ENCODE data around the gene IFRD1.
A peak's percentile ranks its signal among the peaks of the same experiment; 100 is the strongest.

The IFRD1 gene

GRCh38 chr7:112448891-112449290, 1.4 kb upstream of the IFRD1 start:
- H3K9me2 ChIP-seq (replicated peaks; ENCODE audit: insufficient read depth, low read length): no peaks in the 10 kb centered on the region
- peaks cover 31% of the 10 kb centered on the region for H3K79me2 ChIP-seq (ENCODE audit: insufficient read depth, low read length)
- peak overlapping the region; percentile 67 for H3K4me2 ChIP-seq (ENCODE audit: low read depth, low read length, poor library complexity, severe bottlenecking)
- H2AFZ ChIP-seq (ENCODE audit: low read depth, low read length, severe bottlenecking): no peak overlapping the region
- H3K36me3 ChIP-seq (ENCODE audit: low read length): no peaks in the 10 kb centered on the region
- H3K9me3 ChIP-seq (ENCODE audit: insufficient read depth, low read length): no peaks in the 10 kb centered on the region
- H3K9ac ChIP-seq (ENCODE audit: low read length): no peak overlapping the region
- no peak overlapping the region for H3K27ac ChIP-seq (ENCODE audit: low read depth, low read length)
- H4K20me1 ChIP-seq (ENCODE audit: low read depth, low read length): peaks cover 13% of the 10 kb centered on the region; the same call in 1 of the 2 replicates
- no peak for TF ChIP-seq CTCF (IDR thresholded peaks at IDR 0.05; ENCODE audit: insufficient read depth, low read length, poor library complexity, severe bottlenecking)
- no peak for TF ChIP-seq EZH2phosphoT487 (conservative IDR thresholded peaks at IDR 0.05; ENCODE audit: low read length)
- H3F3A ChIP-seq (ENCODE audit: insufficient read depth): no peaks in the 10 kb centered on the region
- no peak overlapping the region for H3K4me3 ChIP-seq (ENCODE audit: insufficient read depth, low read length, poor library complexity, severe bottlenecking)
- no peaks in the 10 kb centered on the region for H3K27me3 ChIP-seq (ENCODE audit: low read length)

- no peaks in the 10 kb centered on the region for H3F3A ChIP-seq (ENCODE audit: insufficient read depth)
- H3K36me3 ChIP-seq (ENCODE audit: low read length): no peaks in the 10 kb centered on the region
- H3K9ac ChIP-seq (ENCODE audit: low read length): peak overlapping the region; percentile 90
- peaks cover 36% of the 10 kb centered on the region for H3K79me2 ChIP-seq (ENCODE audit: insufficient read depth, low read length)
- H3K9me3 ChIP-seq (ENCODE audit: insufficient read depth, low read length): no peaks in the 10 kb centered on the region
- no peaks in the 10 kb centered on the region for H3K9me2 ChIP-seq (replicated peaks; ENCODE audit: insufficient read depth, low read length)
- no peak overlapping the region for H3K27ac ChIP-seq (ENCODE audit: low read depth, low read length)
- no peaks in the 10 kb centered on the region for H3K27me3 ChIP-seq (ENCODE audit: low read length)
- peaks cover 14% of the 10 kb centered on the region; the same call in 1 of the 2 replicates for H4K20me1 ChIP-seq (ENCODE audit: low read depth, low read length)
- TF ChIP-seq EZH2phosphoT487 (conservative IDR thresholded peaks at IDR 0.05; ENCODE audit: low read length) (no peak), CTCF (IDR thresholded peaks at IDR 0.05; ENCODE audit: insufficient read depth, low read length, poor library complexity, severe bottlenecking) (no peak)
- peak overlapping the region; percentile 87 for H3K4me3 ChIP-seq (ENCODE audit: insufficient read depth, low read length, poor library complexity, severe bottlenecking)
- peak overlapping the region; percentile 67 for H3K4me2 ChIP-seq (ENCODE audit: low read depth, low read length, poor library complexity, severe bottlenecking)
- peak overlapping the region; percentile 76 for H2AFZ ChIP-seq (ENCODE audit: low read depth, low read length, severe bottlenecking)
These were observed 907 bp upstream of the IFRD1 start for GRCh38 chr7:112449353-112449752.

- TF ChIP-seq CTCF (IDR thresholded peaks at IDR 0.05; ENCODE audit: insufficient read depth, low read length, poor library complexity, severe bottlenecking) (no peak), EZH2phosphoT487 (conservative IDR thresholded peaks at IDR 0.05; ENCODE audit: low read length) (no peak)
- Histone ChIP-seq H3K36me3 (ENCODE audit: low read length) (peaks cover 8% of the 10 kb centered on the region; the same call in 1 of the 2 replicates), H4K20me1 (ENCODE audit: low read depth, low read length) (peaks cover 14% of the 10 kb centered on the region), H3K27ac (ENCODE audit: low read depth, low read length) (peak overlapping the region; percentile 80), H3K27me3 (ENCODE audit: low read length) (no peaks in the 10 kb centered on the region), H3K9ac (ENCODE audit: low read length) (peak overlapping the region; percentile 90), H2AFZ (ENCODE audit: low read depth, low read length, severe bottlenecking) (peak overlapping the region; percentile 91), H3K9me2 (replicated peaks; ENCODE audit: insufficient read depth, low read length) (no peaks in the 10 kb centered on the region), H3K4me2 (ENCODE audit: low read depth, low read length, poor library complexity, severe bottlenecking) (peak overlapping the region; percentile 92), H3K79me2 (ENCODE audit: insufficient read depth, low read length) (peaks cover 51% of the 10 kb centered on the region), H3K9me3 (ENCODE audit: insufficient read depth, low read length) (no peaks in the 10 kb centered on the region), H3F3A (ENCODE audit: insufficient read depth) (no peaks in the 10 kb centered on the region), H3K4me3 (ENCODE audit: insufficient read depth, low read length, poor library complexity, severe bottlenecking) (peak overlapping the region; percentile 87)
These were observed 824 bp downstream of the IFRD1 start for GRCh38 chr7:112450807-112451761.

Measured in SU-DHL-6 (cell line).